GM23248 (cell line): Measurements from ENCODE around the gene GATAD2B. TPM values are rescaled to one million over a fixed set of nuclear protein-coding genes. Genes with fewer than 3 reads are reported as not detected.
A peak's percentile ranks its signal among the peaks of the same experiment; 100 is the strongest.

Experiments
- DNase-seq: peaks from one replicate; pipeline ENCODE4 v3.0.0-alpha.2; 2015
- H2AFZ ChIP-seq: fragments of 200-600 bp; sonication (generic); 2 replicates; pipeline ENCODE4 v1.6.1; 2016; ENCODE audit warnings: antibody characterized with exemption
- H3F3A ChIP-seq: fragments of 200-600 bp; sonication (generic); 2 replicates; pipeline ENCODE4 v1.6.1; 2016; ENCODE audit warnings: mild to moderate bottlenecking, antibody characterized with exemption, mixed run types; ENCODE audit not compliant: insufficient read depth
- H3K27ac ChIP-seq: fragments of 200-600 bp; sonication (generic); 2 replicates; pipeline ENCODE4 v1.5.1; 2016; ENCODE audit warnings: mild to moderate bottlenecking
- H3K27me3 ChIP-seq: fragments of 200-600 bp; sonication (generic); replicated peaks from 2 replicates; pipeline ENCODE4 v1.6.1; 2016; ENCODE audit warnings: mild to moderate bottlenecking; ENCODE audit not compliant: insufficient read depth
- H3K36me3 ChIP-seq: fragments of 200-600 bp; sonication (generic); 2 replicates; pipeline ENCODE4 v1.6.1; 2016; ENCODE audit warnings: low read depth, mild to moderate bottlenecking
- H3K4me1 ChIP-seq: fragments of 200-600 bp; sonication (generic); 2 replicates; pipeline ENCODE4 v1.6.1; 2016; ENCODE audit warnings: mild to moderate bottlenecking; ENCODE audit not compliant: insufficient read depth
- H3K4me2 ChIP-seq: fragments of 200-600 bp; sonication (generic); one replicate; pipeline ENCODE4 v1.6.1; 2016; ENCODE audit warnings: mild to moderate bottlenecking; ENCODE audit not compliant: unreplicated experiment
- H3K4me3 ChIP-seq: fragments of 200-600 bp; sonication (generic); 2 replicates; pipeline ENCODE4 v1.5.1; 2016; ENCODE audit warnings: mild to moderate bottlenecking
- H3K79me2 ChIP-seq: fragments of 200-600 bp; sonication (generic); 2 replicates; pipeline ENCODE4 v1.6.1; 2016; ENCODE audit warnings: mild to moderate bottlenecking; ENCODE audit not compliant: insufficient read depth
- H3K9ac ChIP-seq: fragments of 200-600 bp; sonication (generic); 2 replicates; pipeline ENCODE4 v1.6.1; 2016; ENCODE audit warnings: mild to moderate bottlenecking
- H3K9me2 ChIP-seq: fragments of 200-600 bp; sonication (generic); 2 replicates; pipeline ENCODE4 v1.6.1; 2016; ENCODE audit warnings: mixed run types, mild to moderate bottlenecking, moderate library complexity; ENCODE audit not compliant: insufficient read depth
- H3K9me3 ChIP-seq: fragments of 200-600 bp; sonication (generic); one replicate; pipeline ENCODE4 v1.6.1; 2017; ENCODE audit warnings: low read depth
- H4K20me1 ChIP-seq: fragments of 200-600 bp; sonication (generic); 2 replicates; pipeline ENCODE4 v1.6.0; 2016; ENCODE audit not compliant: insufficient read depth
- EZH2 ChIP-seq: fragments of 200-600 bp; sonication (generic); IDR thresholded peaks from 2 replicates; pipeline ENCODE4 v1.6.1; 2018; ENCODE audit warnings: antibody characterized with exemption, mild to moderate bottlenecking; ENCODE audit not compliant: insufficient read depth, poor library complexity, severe bottlenecking
- EZH2phosphoT487 ChIP-seq: fragments of 200-600 bp; sonication (generic); IDR thresholded peaks from 2 replicates; pipeline ENCODE4 v1.6.1; 2018; ENCODE audit warnings: antibody characterized with exemption, moderate library complexity, mild to moderate bottlenecking, low read depth; ENCODE audit not compliant: insufficient read depth
- WGBS, 2 experiments: methylation state at CpG; one replicate each; pipeline ENCODE4 v1.1.6; 2015 to 2017; ENCODE audit warnings: low lambda C conversion rate in 2 of 2, low coverage in 1 of 2; ENCODE audit errors: missing lambda C conversion rate in 2 of 2; 5-methylcytosine and 5-hydroxymethylcytosine counted together
- in situ Hi-C: fragments of 300-500 bp; cut with MboI; formaldehyde crosslinking; loops from 2 replicates; pipeline ENCODE4 v1.15.0; 2020
- polyA plus RNA-seq: library from polyadenylated mRNA; unstranded; fragments of >200 nt; fragmentation: Nextera tagmentation; extraction: Ambion mirVana; gene quantifications from 2 replicates; pipeline ENCODE4 v1.2.1, GENCODE V29; 2016
- total RNA-seq: library from RNA; depleted of rRNA; stranded (reverse); fragments of >200 nt; shearing (Covaris generic); gene quantifications from 2 replicates; pipeline ENCODE4 v1.2.3, GENCODE V29; 2014

Gene GATAD2B
- total and polyA plus RNA-seq, 2 experiments from 2014 or later = 3.3 to 3.9 TPM

- Histone ChIP-seq H3K4me1 (peaks cover 8% of the 10 kb centered on the region; the same call in 1 of the 2 replicates), H3K36me3 (no peaks in the 10 kb centered on the region), H3K4me2 (no peak overlapping the region), H3K9me3 (no peaks in the 10 kb centered on the region), H4K20me1 (no peaks in the 10 kb centered on the region), H3K9me2 (no peaks in the 10 kb centered on the region), H3K27ac (no peak overlapping the region), H2AFZ (no peak overlapping the region), H3K4me3 (no peak overlapping the region), H3K9ac (no peak overlapping the region), H3K79me2 (no peaks in the 10 kb centered on the region), H3F3A (0 out of 2 replicates have a peak, but pooled peaks cover 9% of the 10 kb centered on the region), H3K27me3 (no peaks in the 10 kb centered on the region)
- WGBS, 2 experiments = 86 to 87% methylated on average over 14 of the region's 14 CpGs
- no peak for DNase-seq
- TF ChIP-seq EZH2 (no peak), EZH2phosphoT487 (no peak)
- in situ Hi-C loops = no loop called here
Measured at GRCh38 chr1:153929981-153930948, 7.5 kb upstream of the GATAD2B start.

DNA sequence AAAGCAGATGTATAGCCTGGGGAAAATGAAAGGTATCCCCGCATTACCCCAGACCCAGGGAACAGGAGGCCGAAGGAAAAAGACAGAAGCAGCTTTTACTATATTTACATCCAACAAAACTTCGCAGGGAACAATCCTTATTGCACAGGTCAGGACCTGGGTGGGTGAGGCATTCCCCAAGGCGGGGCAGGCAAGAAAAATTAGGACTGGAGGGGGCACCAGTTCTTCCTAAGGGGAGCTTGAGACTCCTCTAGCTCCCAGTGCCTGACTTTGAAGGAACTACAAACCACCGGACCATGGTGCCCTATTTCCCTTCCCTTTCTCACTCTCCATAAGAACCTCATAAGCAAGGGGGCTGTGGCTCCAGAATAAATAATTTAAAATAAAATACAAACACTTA is 6.7 kb upstream of the GATAD2B start:
- Histone ChIP-seq H3K4me1 (peaks cover 8% of the 10 kb centered on the region), H3K4me3 (no peak overlapping the region), H3K4me2 (no peak overlapping the region), H3K36me3 (no peaks in the 10 kb centered on the region), H3K79me2 (no peaks in the 10 kb centered on the region), H3K9me3 (no peaks in the 10 kb centered on the region), H3F3A (peaks cover 12% of the 10 kb centered on the region), H3K9me2 (no peaks in the 10 kb centered on the region), H4K20me1 (no peaks in the 10 kb centered on the region), H3K27ac (no peak overlapping the region), H3K9ac (no peak overlapping the region), H2AFZ (no peak overlapping the region), H3K27me3 (no peaks in the 10 kb centered on the region)
- 81 to 88% methylated on average over 5 of the region's 5 CpGs for WGBS, 2 experiments
- TF ChIP-seq EZH2 = no peak
- no peak for TF ChIP-seq EZH2phosphoT487
- in situ Hi-C loops = no loop called here
- no peak for DNase-seq

- Histone ChIP-seq H3K4me3 (no peak overlapping the region), H3K4me2 (no peak overlapping the region), H3K9ac (no peak overlapping the region), H3K27ac (no peak overlapping the region), H3K79me2 (no peaks in the 10 kb centered on the region), H3K9me2 (no peaks in the 10 kb centered on the region), H3K36me3 (no peaks in the 10 kb centered on the region), H3K27me3 (no peaks in the 10 kb centered on the region), H3F3A (peaks cover 17% of the 10 kb centered on the region), H3K9me3 (no peaks in the 10 kb centered on the region), H4K20me1 (no peaks in the 10 kb centered on the region), H2AFZ (no peak overlapping the region), H3K4me1 (peaks cover 13% of the 10 kb centered on the region)
- in situ Hi-C loops = no loop called here
- DNase-seq = peak; percentile 39
- 42 to 49% methylated on average over 4 of the region's 4 CpGs for WGBS, 2 experiments
- TF ChIP-seq EZH2phosphoT487 (no peak), EZH2 (no peak)
Measured at GRCh38 chr1:153928791-153929341, 6.1 kb upstream of the GATAD2B start.

DNA sequence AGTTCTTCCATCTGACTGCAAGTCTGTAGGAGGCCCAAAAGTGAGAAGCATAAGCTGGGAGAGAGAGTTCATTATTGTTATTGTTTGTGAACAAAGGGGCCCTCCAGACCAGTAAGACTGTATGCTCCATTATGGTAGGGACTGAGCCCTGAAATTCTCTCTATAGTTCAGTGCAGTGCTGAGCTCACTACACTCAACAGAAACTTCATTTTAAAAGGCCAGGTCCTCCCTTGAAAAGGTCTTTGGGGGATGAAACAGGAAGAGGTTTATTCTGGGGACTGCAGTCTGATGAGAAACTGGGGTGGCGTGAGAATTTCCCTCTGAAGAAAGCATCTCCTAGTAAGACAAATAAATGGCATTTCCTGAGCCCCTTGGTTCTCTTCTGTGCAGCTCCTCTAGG is 5.5 kb upstream of the GATAD2B start:
- H3K4me1 ChIP-seq = peaks cover 17% of the 10 kb centered on the region
- 65 to 73% methylated on average over 1 of the region's 1 CpG for WGBS, 2 experiments
- in situ Hi-C loops = no loop called here
- no peaks in the 10 kb centered on the region for H3K9me2 ChIP-seq
- DNase-seq = no peak
- H3K4me3 ChIP-seq = no peak overlapping the region
- no peak overlapping the region for H3K27ac ChIP-seq
- no peak overlapping the region for H3K9ac ChIP-seq
- no peak overlapping the region for H3K4me2 ChIP-seq
- no peaks in the 10 kb centered on the region for H3K79me2 ChIP-seq
- H3K36me3 ChIP-seq = no peaks in the 10 kb centered on the region
- TF ChIP-seq EZH2phosphoT487 (no peak), EZH2 (no peak)
- no peaks in the 10 kb centered on the region for H4K20me1 ChIP-seq
- H3K27me3 ChIP-seq = no peaks in the 10 kb centered on the region
- H2AFZ ChIP-seq = no peak overlapping the region
- peaks cover 23% of the 10 kb centered on the region for H3F3A ChIP-seq
- H3K9me3 ChIP-seq = no peaks in the 10 kb centered on the region
